H9 (cell line): Measurements from ENCODE around the gene OGFOD2. TPM values are rescaled to one million over a fixed set of nuclear protein-coding genes. Genes with fewer than 3 reads are reported as not detected.

Source experiments
- DNase-seq: peaks from one replicate; pipeline ENCODE4 v3.0.0-alpha.2; 2017
- H2AFZ ChIP-seq: one replicate; pipeline ENCODE4 v1.6.1; 2013; ENCODE audit warnings: mild to moderate bottlenecking, low read length, control low read depth, moderate library complexity
- H2AK5ac ChIP-seq: 2 replicates; pipeline ENCODE4 v1.6.1; 2013; ENCODE audit warnings: low read length, control low read depth, mixed read lengths; ENCODE audit not compliant: insufficient read length
- H2BK120ac ChIP-seq: one replicate; pipeline ENCODE4 v1.6.1; 2013; ENCODE audit warnings: low read depth, mild to moderate bottlenecking, low read length, control low read depth, inconsistent platforms; ENCODE audit not compliant: poor library complexity, severe bottlenecking
- H2BK12ac ChIP-seq: 2 replicates; pipeline ENCODE4 v1.6.1; 2013; ENCODE audit warnings: low read length, control low read depth, mixed read lengths, low read depth; ENCODE audit not compliant: insufficient read length
- H2BK15ac ChIP-seq: 2 replicates; pipeline ENCODE4 v1.6.1; 2013; ENCODE audit warnings: low read depth, low read length, control low read depth
- H2BK20ac ChIP-seq: one replicate; pipeline ENCODE4 v1.6.1; 2013; ENCODE audit warnings: low read depth, mild to moderate bottlenecking, low read length, control low read depth, inconsistent platforms; ENCODE audit not compliant: poor library complexity, severe bottlenecking
- H2BK5ac ChIP-seq: 2 replicates; pipeline ENCODE4 v1.6.1; 2013; ENCODE audit warnings: low read length, control low read depth, mixed read lengths; ENCODE audit not compliant: insufficient read length
- H3K14ac ChIP-seq: 2 replicates; pipeline ENCODE4 v1.6.1; 2013; ENCODE audit warnings: low read length, control low read depth; ENCODE audit not compliant: insufficient read depth
- H3K18ac ChIP-seq: 2 replicates; pipeline ENCODE4 v1.6.1; 2013; ENCODE audit warnings: low read depth, mild to moderate bottlenecking, mixed read lengths, low read length, control low read depth; ENCODE audit not compliant: insufficient read length
- H3K23ac ChIP-seq: 2 replicates; pipeline ENCODE4 v1.6.1; 2013; ENCODE audit warnings: low read length, control low read depth, mixed read lengths, low read depth; ENCODE audit not compliant: insufficient read length
- H3K23me2 ChIP-seq: 2 replicates; pipeline ENCODE4 v1.6.1; 2013; ENCODE audit warnings: low read depth, mild to moderate bottlenecking, mixed read lengths, low read length, control low read depth; ENCODE audit not compliant: insufficient read length, poor library complexity, severe bottlenecking
- H3K27ac ChIP-seq: 2 replicates; pipeline ENCODE4 v1.5.1; 2013; ENCODE audit warnings: low read length, control low read depth, mixed read lengths, low read depth; ENCODE audit not compliant: insufficient read length
- H3K27me3 ChIP-seq: 2 replicates; pipeline ENCODE4 v1.6.1; 2013; ENCODE audit warnings: low read length, control low read depth, inconsistent platforms; ENCODE audit not compliant: insufficient read depth
- H3K4ac ChIP-seq: 2 replicates; pipeline ENCODE4 v1.6.1; 2013; ENCODE audit warnings: low read depth, mild to moderate bottlenecking, control low read depth, inconsistent platforms, low read length, moderate library complexity
- H3K4me1 ChIP-seq: 2 replicates; pipeline ENCODE4 v1.6.1; 2013; ENCODE audit warnings: low read length, control low read depth, inconsistent platforms; ENCODE audit not compliant: insufficient read depth
- H3K4me2 ChIP-seq: 2 replicates; pipeline ENCODE4 v1.6.1; 2013; ENCODE audit warnings: low read length, control low read depth, mixed read lengths; ENCODE audit not compliant: insufficient read length, insufficient read depth
- H3K56ac ChIP-seq: 2 replicates; pipeline ENCODE4 v1.6.1; 2013; ENCODE audit warnings: low read depth, mild to moderate bottlenecking, mixed read lengths, low read length, control low read depth; ENCODE audit not compliant: insufficient read length
- H3K79me1 ChIP-seq: 2 replicates; pipeline ENCODE4 v1.6.1; 2013; ENCODE audit warnings: low read depth, mild to moderate bottlenecking, moderate library complexity, low read length, control low read depth, inconsistent platforms; ENCODE audit not compliant: insufficient read depth, poor library complexity, severe bottlenecking
- H3K79me2 ChIP-seq: 2 replicates; pipeline ENCODE4 v1.6.1; 2013; ENCODE audit warnings: low read length, control low read depth, inconsistent platforms; ENCODE audit not compliant: insufficient read depth
- H3K9ac ChIP-seq: 2 replicates; pipeline ENCODE4 v1.6.1; 2013; ENCODE audit warnings: low read length, control low read depth, mixed read lengths; ENCODE audit not compliant: insufficient read length; ENCODE audit errors: extremely low read depth
- H3K9me3 ChIP-seq: one replicate; pipeline ENCODE4 v1.6.1; 2013; ENCODE audit warnings: low read depth, low read length, inconsistent platforms; ENCODE audit not compliant: control insufficient read depth
- H3T11ph ChIP-seq: one replicate; pipeline ENCODE4 v1.6.1; 2013; ENCODE audit warnings: mild to moderate bottlenecking, low read length, control low read depth, inconsistent platforms
- H4K20me1 ChIP-seq: one replicate; pipeline ENCODE4 v1.6.1; 2013; ENCODE audit not compliant: control insufficient read depth, insufficient read length, insufficient read depth
- H4K5ac ChIP-seq: 2 replicates; pipeline ENCODE4 v1.6.1; 2013; ENCODE audit warnings: low read depth, mild to moderate bottlenecking, mixed read lengths, low read length, control low read depth; ENCODE audit not compliant: insufficient read length
- H4K8ac ChIP-seq: replicated peaks from 2 replicates; pipeline ENCODE4 v1.6.1; 2013; ENCODE audit warnings: low read length, control low read depth, mixed read lengths, low read depth; ENCODE audit not compliant: insufficient read length
- H4K91ac ChIP-seq: 2 replicates; pipeline ENCODE4 v1.6.1; 2013; ENCODE audit warnings: low read depth, mild to moderate bottlenecking, moderate library complexity, mixed read lengths, low read length, control low read depth; ENCODE audit not compliant: insufficient read length
- H3K27ac Mint-ChIP-seq, 3 experiments: 2 replicates in 2 of 3; 3 replicates in 1 of 3; pipeline ENCODE4 v1.8.0; 2020 to 2021; ENCODE audit warnings: mixed read lengths in 3 of 3, mild to moderate bottlenecking in 1 of 3, moderate library complexity in 1 of 3
- H3K27me3 Mint-ChIP-seq: 2 replicates; pipeline ENCODE4 v1.8.0; 2021; ENCODE audit warnings: low read depth, mild to moderate bottlenecking, moderate library complexity, mixed read lengths
- H3K36me3 Mint-ChIP-seq, 3 experiments: 2 replicates in 2 of 3; 3 replicates in 1 of 3; pipeline ENCODE4 v1.8.0; 2020 to 2021; ENCODE audit warnings: low read depth in 3 of 3, mixed read lengths in 3 of 3; ENCODE audit not compliant: insufficient read depth in 1 of 3
- H3K4me1 Mint-ChIP-seq, 2 experiments: 2 replicates each; pipeline ENCODE4 v1.8.0; 2020; ENCODE audit warnings: mixed read lengths in 2 of 2
- H3K4me3 Mint-ChIP-seq, 2 experiments: 2 replicates in 1 of 2; 3 replicates in 1 of 2; pipeline ENCODE4 v1.8.0; 2020 to 2021; ENCODE audit warnings: mild to moderate bottlenecking in 2 of 2, mixed read lengths in 2 of 2, moderate library complexity in 1 of 2
- H3K9me3 Mint-ChIP-seq, 2 experiments: 2 replicates in 1 of 2; 3 replicates in 1 of 2; pipeline ENCODE4 v1.8.0; 2020; ENCODE audit warnings: mild to moderate bottlenecking in 2 of 2, mixed read lengths in 2 of 2, moderate library complexity in 1 of 2
- WGBS: extraction: QIAGEN DNeasy Blood & Tissue Kit; methylation state at CpG from one replicate; pipeline ENCODE4 v1.1.7; 2013; ENCODE audit warnings: missing lambda C conversion rate, low lambda C conversion rate, mixed read lengths; ENCODE audit not compliant: insufficient read length; ENCODE audit errors: extremely low coverage; 5-methylcytosine and 5-hydroxymethylcytosine counted together
- total RNA-seq: library from RNA; stranded (reverse); gene quantifications from 2 replicates; pipeline ENCODE4 v1.2.1, GENCODE V29; 2021
- TF ChIP-seq, protein P1 (sequence below): fragments of 200-600 bp; sonication (generic); conservative IDR thresholded peaks from 3 replicates; pipeline ENCODE4 v1.8.0; 2021; ENCODE audit warnings: antibody characterized with exemption, mild to moderate bottlenecking

The OGFOD2 gene
- total RNA-seq, 1 experiment from 2014 or later, result 14.7 TPM

DNA sequence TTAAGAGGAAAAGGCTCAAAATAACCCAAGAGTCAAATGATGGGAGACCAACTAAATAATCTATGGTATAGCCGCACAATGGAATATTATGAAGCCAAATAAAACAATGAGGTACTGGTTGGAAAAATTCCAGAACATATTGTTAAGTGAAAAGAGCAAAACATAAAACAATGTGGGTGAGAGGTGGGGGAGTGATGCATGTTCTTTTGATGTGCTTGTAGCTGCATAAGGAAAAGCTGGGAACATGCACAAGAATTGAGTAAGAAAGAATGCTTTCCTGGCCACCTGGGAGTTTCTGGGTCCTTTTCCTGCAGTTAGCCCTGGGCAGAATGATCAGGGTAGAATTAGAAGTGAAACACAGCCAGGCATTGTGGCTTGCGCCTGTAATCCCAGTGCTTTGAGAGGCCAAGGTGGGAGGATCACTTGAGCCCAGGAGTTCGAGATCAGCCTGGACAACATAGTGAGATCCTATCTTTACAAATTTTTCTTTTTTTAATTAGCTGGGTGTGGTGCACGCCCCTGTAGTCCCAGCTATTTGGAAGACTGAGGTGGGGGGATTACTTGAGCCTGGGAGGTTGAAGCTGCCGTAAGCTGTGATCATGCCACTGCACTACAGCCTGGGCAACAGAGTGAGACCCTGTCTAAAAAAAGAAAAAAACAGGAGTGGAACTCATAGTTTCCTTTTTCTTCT lies 16.7 kb upstream of the OGFOD2 start:
- Histone ChIP-seq H2BK120ac (no peak overlapping the region), H3K79me2 (no peaks in the 10 kb centered on the region), H3K14ac (no peak overlapping the region), H2BK20ac (no peak overlapping the region), H2AK5ac (no peak overlapping the region), H2BK5ac (no peak overlapping the region), H3K18ac (no peak overlapping the region), H3K23ac (no peak overlapping the region), H4K91ac (no peak overlapping the region), H3K27me3 (no peaks in the 10 kb centered on the region), H4K20me1 (no peaks in the 10 kb centered on the region), H3K27ac (no peak overlapping the region), H3K23me2 (no peaks in the 10 kb centered on the region), H3K9me3 (no peaks in the 10 kb centered on the region), H4K8ac (no peak overlapping the region), H2BK12ac (no peak overlapping the region), H3K9ac (no peak overlapping the region), H3K79me1 (no peaks in the 10 kb centered on the region), H2AFZ (no peak overlapping the region), H3K4me2 (no peak overlapping the region), H4K5ac (no peak overlapping the region), H3K4me1 (no peaks in the 10 kb centered on the region), H3T11ph (no peak overlapping the region), H3K4ac (no peak overlapping the region), H3K56ac (no peak overlapping the region), H2BK15ac (no peak overlapping the region)
- H3K27ac Mint-ChIP-seq, result no peak overlapping the region
- TF ChIP-seq, protein P1, sequence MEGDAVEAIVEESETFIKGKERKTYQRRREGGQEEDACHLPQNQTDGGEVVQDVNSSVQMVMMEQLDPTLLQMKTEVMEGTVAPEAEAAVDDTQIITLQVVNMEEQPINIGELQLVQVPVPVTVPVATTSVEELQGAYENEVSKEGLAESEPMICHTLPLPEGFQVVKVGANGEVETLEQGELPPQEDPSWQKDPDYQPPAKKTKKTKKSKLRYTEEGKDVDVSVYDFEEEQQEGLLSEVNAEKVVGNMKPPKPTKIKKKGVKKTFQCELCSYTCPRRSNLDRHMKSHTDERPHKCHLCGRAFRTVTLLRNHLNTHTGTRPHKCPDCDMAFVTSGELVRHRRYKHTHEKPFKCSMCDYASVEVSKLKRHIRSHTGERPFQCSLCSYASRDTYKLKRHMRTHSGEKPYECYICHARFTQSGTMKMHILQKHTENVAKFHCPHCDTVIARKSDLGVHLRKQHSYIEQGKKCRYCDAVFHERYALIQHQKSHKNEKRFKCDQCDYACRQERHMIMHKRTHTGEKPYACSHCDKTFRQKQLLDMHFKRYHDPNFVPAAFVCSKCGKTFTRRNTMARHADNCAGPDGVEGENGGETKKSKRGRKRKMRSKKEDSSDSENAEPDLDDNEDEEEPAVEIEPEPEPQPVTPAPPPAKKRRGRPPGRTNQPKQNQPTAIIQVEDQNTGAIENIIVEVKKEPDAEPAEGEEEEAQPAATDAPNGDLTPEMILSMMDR, result no peak
- no peak for DNase-seq
- H3K9me3 Mint-ChIP-seq, result no peaks in the 10 kb centered on the region
- H3K4me1 Mint-ChIP-seq, result no peaks in the 10 kb centered on the region
- H3K36me3 Mint-ChIP-seq, result 0 out of 7 replicates have a peak, but pooled peaks cover 0 to 2% (median 0%) of the 10 kb centered on the region in 3 experiments
- H3K27me3 Mint-ChIP-seq, result peaks cover 6% of the 10 kb centered on the region
- no peak overlapping the region for H3K4me3 Mint-ChIP-seq
- WGBS, result no CpG with 5 or more reads among the region's 5 CpGs
